Testis (tissue), 3 donors: Measurements from ENCODE around the gene HLCS. TPM values are rescaled to one million over a fixed set of nuclear protein-coding genes. Genes with fewer than 3 reads are reported as not detected.

Experiments
- DNase-seq: peaks from one replicate; pipeline ENCODE4 v3.0.0-alpha.2; 2019
- H3K27ac ChIP-seq, 2 donors: fragments of 200-600 bp; sonication (generic); one replicate each; pipeline ENCODE4 v1.5.1; 2019
- H3K27me3 ChIP-seq: fragments of 200-600 bp; sonication (generic); one replicate; pipeline ENCODE4 v1.5.1; 2019
- H3K36me3 ChIP-seq: fragments of 200-600 bp; sonication (generic); one replicate; pipeline ENCODE4 v1.5.1; 2017; ENCODE audit warnings: low read depth; ENCODE audit errors: missing control alignments
- H3K4me1 ChIP-seq: fragments of 200-600 bp; sonication (generic); one replicate; pipeline ENCODE4 v1.5.1; 2019
- H3K4me3 ChIP-seq, 2 donors: fragments of 200-600 bp; sonication (generic); one replicate each; pipeline ENCODE4 v1.5.1; 2017 to 2019
- H3K9me3 ChIP-seq: fragments of 200-600 bp; sonication (generic); one replicate; pipeline ENCODE4 v1.5.1; 2017
- CTCF ChIP-seq, 3 experiments: fragments of 450-650 bp in 2 of 3; fragments of 200-600 bp in 1 of 3; sonication (generic) in 1 of 3; IDR thresholded peaks; one replicate each; pipeline ENCODE4 v1.5.1; 2016 to 2019; ENCODE audit warnings: antibody characterized with exemption in 3 of 3, mild to moderate bottlenecking in 2 of 3, moderate library complexity in 1 of 3
- POLR2A ChIP-seq: fragments of 450-650 bp; IDR thresholded peaks from one replicate; pipeline ENCODE4 v1.6.1; 2017; ENCODE audit warnings: antibody characterized with exemption, mild to moderate bottlenecking, moderate library complexity
- WGBS, 2 donors: methylation state at CpG; one replicate each; pipeline ENCODE4 v1.1.5; 2018; 5-methylcytosine and 5-hydroxymethylcytosine counted together
- intact Hi-C: fragments of 100-400 bp; cut with DNase I; formaldehyde crosslinking; loops from one replicate; pipeline ENCODE4 v1.15.1; 2023; ENCODE audit warnings: low total_unique reads
- polyA plus RNA-seq: library from polyadenylated mRNA; stranded (reverse); fragments of 350-450 nt; fragmentation: Illumina TruSeq; extraction: RNeasy Lipid Tissue Mini Kit (QIAGEN cat#74804); gene quantifications from one replicate; pipeline ENCODE4 v1.2.3, GENCODE V29; 2014; ENCODE audit warnings: low read depth, low replicate concordance; ENCODE audit not compliant: insufficient read depth
- total RNA-seq, 2 donors: library from RNA; depleted of rRNA; stranded (reverse); fragments of >200 nt; gene quantifications; one replicate each; pipeline ENCODE4 v1.2.3, GENCODE V29; 2016

Gene HLCS
- total and polyA plus RNA-seq, 3 donors from 2014 or later: 19.5 to 38.1 (median 30.1) TPM

- H3K27me3 ChIP-seq: no peaks in the 10 kb centered on the region
- H3K9me3 ChIP-seq: no peaks in the 10 kb centered on the region
- no peaks in the 10 kb centered on the region for H3K36me3 ChIP-seq
- no peak for TF ChIP-seq CTCF (IDR thresholded peaks at IDR 0.05)
- TF ChIP-seq POLR2A: no peak
- intact Hi-C loops: no loop called here
- no peak overlapping the region for H3K4me3 ChIP-seq
- WGBS, 2 donors: 94 to 97% methylated on average over 2 of the region's 2 CpGs
- H3K27ac ChIP-seq: no peak overlapping the region
- DNase-seq: no peak
- peaks cover 4% of the 10 kb centered on the region for H3K4me1 ChIP-seq
Measured at GRCh38 chr21:36750576-36750959, 215.9 kb downstream of the HLCS start.

- TF ChIP-seq POLR2A: no peak
- TF ChIP-seq CTCF (IDR thresholded peaks at IDR 0.05): no peak
- DNase-seq: no peak
- Histone ChIP-seq H3K27me3 (no peaks in the 10 kb centered on the region), H3K4me3 (no peak overlapping the region), H3K9me3 (no peaks in the 10 kb centered on the region), H3K27ac (no peak overlapping the region), H3K36me3 (no peaks in the 10 kb centered on the region), H3K4me1 (peaks cover 4% of the 10 kb centered on the region)
- 75 to 85% methylated on average over 14 of the region's 14 CpGs for WGBS, 2 donors
- intact Hi-C loops: no loop called here
Measured at GRCh38 chr21:36749935-36750575, 216.4 kb downstream of the HLCS start.

GRCh38 chr21:36747815-36748383, 218.6 kb downstream of the HLCS start:
- Histone ChIP-seq H3K36me3 (no peaks in the 10 kb centered on the region), H3K4me3 (peak overlapping the region; percentile 54 to 61), H3K9me3 (no peaks in the 10 kb centered on the region), H3K27ac (no peak overlapping the region), H3K4me1 (peaks cover 4% of the 10 kb centered on the region), H3K27me3 (no peaks in the 10 kb centered on the region)
- intact Hi-C loops: no loop called here
- peak in 1 of 3 experiments; percentile 53 for TF ChIP-seq CTCF (IDR thresholded peaks at IDR 0.05)
- no peak for TF ChIP-seq POLR2A
- 14 to 17% methylated on average over 7 to 32 of the region's 80 CpGs for WGBS, 2 donors
- peak; percentile 73 for DNase-seq

- no peaks in the 10 kb centered on the region for H3K9me3 ChIP-seq
- no peak for TF ChIP-seq POLR2A
- no peak for TF ChIP-seq CTCF (IDR thresholded peaks at IDR 0.05)
- H3K4me1 ChIP-seq: peaks cover 4% of the 10 kb centered on the region
- no peak overlapping the region for H3K27ac ChIP-seq
- intact Hi-C loops: no loop called here
- H3K36me3 ChIP-seq: no peaks in the 10 kb centered on the region
- H3K4me3 ChIP-seq: peak overlapping the region; percentile 43 to 49
- H3K27me3 ChIP-seq: no peaks in the 10 kb centered on the region
- no peak for DNase-seq
- 13 to 36% methylated on average over 18 to 58 of the region's 62 CpGs for WGBS, 2 donors
Measured at GRCh38 chr21:36747041-36747814, 219.2 kb downstream of the HLCS start.
